Hippocampal formation (tissue), 2 donors: ENCODE measurements around the gene MAT2A.
"Not testable (repeated sequence)": the region's sequence is repeated elsewhere in the genome, so short reads cannot be mapped to it uniquely, and the experiment has no call there.

Experiments used
- DNase-seq, 2 donors: peaks; one replicate each; lab custom pipeline; 2025; lab: John Stamatoyannopoulos, UW

The MAT2A gene

DNA sequence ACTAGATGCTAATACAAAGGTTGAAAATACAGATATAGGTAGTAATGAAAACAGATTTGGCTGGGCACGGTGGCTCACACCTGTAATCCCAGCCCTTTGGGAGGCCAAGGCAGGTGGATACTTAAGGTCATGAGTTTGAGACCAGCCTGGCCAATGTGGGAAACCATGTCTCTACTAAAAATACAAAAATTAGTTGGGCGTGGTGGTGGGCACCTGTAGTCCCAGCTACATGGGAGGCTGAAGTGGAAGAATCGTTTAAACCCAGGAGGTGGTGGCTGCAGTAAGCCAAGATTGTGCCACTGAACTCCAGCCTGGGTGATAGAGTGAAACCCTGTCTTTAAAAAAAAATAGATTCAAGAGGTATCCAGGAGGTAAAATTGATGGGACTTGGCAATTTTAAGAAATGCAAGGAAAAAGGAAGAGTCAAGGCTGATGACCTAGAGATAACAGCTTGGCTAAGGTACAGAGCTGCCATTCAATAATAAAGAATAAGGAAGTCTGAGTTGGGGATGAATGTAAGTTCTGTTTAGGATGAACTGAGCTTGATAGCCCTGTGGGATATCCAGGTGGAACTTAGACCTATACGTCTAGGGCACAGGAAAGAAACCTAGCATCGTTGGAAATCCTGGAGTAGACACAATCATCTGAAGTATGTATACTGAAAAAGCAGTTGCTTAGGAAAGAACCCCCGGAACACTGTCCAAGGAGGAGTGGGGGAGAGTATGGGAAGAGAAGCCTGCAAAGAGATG is 9.1 kb downstream of the MAT2A start:
- DNase-seq: no peak

DNA sequence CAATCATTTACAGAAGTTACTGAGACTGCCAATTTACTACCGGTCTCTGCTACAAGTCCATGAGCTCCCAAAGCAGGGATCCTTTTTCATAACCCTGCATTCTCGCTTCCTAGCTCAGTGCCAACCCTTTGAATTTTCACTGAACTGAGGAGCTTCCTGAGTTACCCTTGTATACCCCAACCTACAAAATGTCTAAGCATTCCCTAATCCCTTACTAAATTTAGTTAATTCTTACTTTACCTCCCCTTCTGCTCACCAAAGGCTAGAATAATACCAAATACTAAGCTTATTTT is 9.6 kb downstream of the MAT2A start:
- DNase-seq: no peak

DNA sequence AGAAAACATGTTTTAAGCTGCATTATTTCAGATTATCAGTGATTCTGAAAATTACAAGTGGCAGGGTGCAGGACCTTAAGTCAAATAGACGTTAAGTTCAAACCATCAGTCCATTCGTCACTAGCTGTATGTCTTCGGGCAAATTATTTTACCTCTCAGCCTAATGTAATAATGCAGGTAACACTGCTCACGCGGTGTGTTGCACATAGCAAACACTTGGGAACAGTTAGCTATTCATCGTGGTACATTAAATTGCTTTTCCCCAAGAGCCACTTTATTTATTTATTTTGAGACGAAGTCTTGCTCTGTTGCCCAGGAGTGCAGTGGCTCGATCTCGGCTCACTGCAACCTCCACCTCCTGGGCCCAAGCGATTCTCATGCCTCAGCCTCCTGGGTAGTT is 10.1 kb downstream of the MAT2A start:
- DNase-seq: no peak

DNA sequence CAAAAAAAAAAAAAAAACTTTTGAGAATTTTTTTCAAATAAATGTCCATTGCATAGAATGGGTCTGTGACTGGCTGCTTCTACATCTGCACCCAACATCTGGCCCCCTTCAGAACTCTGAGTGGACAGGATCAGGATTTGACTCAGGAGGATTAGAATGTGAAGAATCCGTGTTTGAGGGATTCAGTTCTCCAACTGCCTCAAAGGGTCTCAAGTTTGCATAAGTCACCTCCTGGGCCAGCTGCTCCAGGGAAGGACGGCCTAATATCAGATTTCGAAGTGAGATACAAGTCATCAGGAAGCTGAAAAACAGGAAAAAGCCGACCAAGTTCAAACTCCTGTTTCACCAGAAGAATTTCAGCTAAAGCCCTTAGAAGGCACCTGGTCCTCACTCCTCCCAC is 10.9 kb downstream of the MAT2A start:
- no peak for DNase-seq

DNA sequence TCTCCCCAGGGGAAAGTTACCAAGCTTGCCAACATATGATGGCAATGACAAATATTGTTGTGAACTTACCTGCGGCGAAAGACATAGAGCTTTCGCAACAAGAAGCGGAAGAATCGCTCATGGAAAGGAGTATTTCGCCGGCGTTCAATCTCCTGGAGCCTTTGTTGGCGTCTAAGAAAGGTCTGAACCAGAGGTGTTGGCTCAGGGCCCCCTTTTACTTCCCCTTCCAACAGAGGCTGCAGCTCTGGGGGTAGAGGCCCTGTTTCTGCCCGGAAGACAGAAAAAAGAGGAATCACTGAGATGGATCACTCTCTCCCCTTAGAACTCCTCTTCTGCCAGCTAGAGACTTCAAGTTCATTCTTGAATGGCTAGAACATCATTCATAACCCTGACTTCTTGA is 11.5 kb downstream of the MAT2A start:
- no peak for DNase-seq

DNA sequence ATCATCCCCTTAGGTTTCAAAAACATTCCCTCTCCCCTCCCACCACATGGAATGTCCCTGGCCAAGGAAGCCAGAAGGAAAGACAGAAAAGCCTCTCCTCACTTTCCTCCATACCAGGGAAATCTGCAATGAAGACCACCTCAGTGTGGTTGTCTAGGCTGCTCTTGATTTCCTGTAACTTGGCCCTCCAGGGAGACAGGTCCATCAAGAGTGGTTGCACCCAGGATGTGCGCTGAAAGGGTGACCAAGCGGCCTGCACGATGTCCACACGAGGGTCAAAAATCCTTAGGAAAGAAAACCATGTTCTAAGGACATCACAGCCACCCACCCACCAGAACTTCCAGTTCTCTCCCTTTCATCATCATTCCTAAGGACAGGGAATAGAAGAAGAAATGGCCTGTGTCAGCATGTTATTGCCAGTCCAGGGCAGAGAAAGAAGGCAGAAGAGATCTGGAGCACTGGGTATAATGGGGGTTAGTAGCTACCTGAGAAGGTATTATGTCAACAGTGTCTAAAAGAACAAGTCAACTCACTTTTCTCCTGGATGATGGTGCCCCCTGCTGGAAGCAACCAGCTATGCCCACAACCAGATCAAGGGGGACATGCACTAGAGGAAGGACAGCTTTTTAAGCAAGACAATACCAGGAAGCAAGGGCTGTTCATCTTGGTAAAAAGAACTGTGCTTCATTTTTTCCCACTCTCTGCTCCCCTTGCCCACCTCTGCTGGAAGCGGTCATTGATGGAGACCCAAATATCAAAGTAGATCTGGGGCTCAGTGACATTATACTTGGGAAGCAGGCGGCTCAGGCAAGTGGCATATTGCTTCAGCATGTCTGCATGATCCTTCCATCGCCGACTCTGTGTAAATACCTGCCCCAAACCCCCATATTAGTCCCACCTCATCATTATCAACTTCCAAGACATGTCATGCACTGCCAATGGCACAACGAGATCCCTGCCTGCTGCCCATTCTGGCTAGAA is 13.0 kb downstream of the MAT2A start:
- peak; percentile 77 to 86 for DNase-seq

DNA sequence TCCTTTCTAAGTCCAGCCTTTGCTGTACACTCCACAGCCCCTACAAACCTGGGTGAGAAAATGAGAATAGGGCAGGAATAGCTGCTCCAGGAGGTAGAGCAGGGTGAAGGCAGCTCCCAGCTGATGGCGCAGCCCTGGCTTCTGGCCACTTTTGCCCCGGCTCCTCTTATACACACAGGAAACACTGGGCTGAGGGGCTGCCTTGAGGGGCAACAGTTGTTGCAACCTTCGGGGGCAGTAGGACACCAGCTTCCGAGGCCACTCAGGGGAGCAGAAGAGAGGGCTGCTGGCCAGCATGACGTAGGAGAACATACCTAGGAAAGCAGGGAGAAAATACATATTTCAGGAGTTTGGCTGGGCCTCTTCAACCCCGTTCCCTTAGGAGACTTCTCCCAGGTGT is 14.2 kb downstream of the MAT2A start:
- DNase-seq: no peak

DNA sequence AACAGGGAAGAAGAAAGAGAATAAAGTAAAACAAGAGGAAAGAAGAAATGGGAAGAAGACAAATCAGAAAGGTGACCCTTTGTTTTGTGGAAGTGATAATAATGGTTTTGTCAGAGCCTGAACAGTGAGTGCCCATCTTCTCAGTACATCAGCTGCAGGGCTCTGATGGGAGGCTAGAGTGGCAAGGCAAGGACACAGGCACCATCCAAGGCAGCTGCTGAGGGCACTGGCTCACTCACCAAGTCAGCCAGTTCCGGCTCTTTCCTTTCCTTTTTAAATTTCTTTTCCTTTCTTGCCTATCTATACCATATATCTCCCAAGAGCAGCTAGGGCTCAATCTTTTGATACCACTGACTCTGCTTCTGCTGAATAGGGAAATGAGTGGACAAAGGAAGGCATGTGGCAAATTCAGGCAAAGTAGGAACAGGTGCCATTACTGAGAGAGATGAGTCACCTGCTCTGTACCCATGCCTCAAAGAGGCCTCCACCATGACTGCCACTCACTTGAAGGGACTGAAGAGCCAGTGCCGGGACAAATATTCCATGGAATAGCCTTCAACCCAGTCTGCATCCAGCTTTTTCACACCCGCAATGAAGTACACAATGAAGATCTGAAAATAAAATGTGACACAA is 16.1 kb downstream of the MAT2A start:
- no peak for DNase-seq

DNA sequence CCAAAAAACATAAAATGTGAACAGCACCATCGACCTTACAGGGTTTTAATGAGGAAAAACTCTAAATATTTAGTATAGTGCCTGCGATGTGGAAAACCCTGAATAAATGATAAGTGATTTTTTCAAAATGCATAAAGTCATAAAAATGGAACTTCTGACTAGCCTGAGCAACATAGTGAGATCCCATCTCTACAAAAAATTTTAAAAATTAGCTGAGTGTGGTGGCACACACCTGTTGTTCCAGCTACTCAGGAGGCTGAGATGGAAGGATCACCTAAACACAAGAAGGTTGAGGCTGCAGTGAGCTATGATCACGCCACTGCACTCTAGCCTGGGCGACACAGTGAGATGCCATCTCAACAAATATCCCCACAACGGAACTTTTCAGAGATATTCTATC is 18.2 kb downstream of the MAT2A start:
- DNase-seq: no peak

DNA sequence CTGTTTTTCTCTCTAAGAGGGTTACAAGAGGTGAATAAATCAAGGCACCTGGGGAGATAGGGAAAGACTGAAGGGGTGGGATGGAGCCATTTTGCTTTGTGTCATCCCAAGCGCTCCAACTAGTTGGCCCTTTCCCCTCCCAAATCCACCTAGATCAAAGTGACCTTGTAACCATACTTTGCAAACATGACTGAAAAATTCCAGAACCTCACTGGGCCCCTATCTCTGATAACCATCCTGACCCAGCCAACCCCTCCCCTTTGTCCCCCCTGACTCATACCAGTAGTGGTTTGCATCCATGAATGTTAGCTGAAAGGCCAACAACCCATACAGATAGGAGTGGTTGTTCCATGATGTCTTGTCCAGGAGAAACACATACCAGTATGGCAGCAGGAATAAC is 19.2 kb downstream of the MAT2A start:
- DNase-seq: no peak

DNA sequence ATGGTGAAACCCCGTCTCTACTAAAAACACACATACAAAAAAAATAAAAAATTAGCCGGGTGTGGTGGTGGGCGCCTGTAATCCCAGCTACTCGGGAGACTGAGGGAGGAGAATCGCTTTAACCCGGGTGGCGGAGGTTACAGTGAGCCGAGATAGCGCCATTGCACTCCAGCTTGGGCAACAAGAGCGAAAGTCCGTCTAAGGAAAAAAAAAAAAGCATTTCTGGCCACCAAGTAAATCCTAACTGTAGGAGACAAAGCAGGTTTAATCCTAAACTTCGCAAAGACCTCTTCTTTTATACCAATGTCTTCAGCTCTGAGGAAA is 21.4 kb downstream of the MAT2A start:
- not testable (repeated sequence) for DNase-seq

DNA sequence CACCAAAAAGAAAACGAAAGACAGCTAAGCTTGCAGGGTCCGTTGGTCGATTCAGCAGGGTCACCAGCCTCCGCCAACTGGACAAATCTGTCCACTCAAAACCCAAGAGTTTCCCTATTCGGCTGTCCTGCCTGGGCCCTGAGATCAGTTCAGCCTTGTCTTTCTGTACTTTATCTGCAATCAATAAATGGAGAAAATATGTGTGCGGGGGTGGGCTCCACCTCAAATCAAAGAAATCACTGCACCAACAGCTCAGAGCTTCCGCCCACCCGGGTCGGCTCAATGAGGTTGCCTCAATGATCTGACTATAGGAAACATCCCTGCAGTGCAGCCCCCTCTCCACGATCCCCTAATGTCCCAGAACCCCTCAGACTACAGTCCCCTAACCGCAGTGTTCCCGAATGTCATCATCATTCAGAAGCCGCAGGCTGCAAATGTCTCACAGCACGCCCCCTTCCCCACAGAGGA is 21.9 kb downstream of the MAT2A start:
- no peak for DNase-seq

DNA sequence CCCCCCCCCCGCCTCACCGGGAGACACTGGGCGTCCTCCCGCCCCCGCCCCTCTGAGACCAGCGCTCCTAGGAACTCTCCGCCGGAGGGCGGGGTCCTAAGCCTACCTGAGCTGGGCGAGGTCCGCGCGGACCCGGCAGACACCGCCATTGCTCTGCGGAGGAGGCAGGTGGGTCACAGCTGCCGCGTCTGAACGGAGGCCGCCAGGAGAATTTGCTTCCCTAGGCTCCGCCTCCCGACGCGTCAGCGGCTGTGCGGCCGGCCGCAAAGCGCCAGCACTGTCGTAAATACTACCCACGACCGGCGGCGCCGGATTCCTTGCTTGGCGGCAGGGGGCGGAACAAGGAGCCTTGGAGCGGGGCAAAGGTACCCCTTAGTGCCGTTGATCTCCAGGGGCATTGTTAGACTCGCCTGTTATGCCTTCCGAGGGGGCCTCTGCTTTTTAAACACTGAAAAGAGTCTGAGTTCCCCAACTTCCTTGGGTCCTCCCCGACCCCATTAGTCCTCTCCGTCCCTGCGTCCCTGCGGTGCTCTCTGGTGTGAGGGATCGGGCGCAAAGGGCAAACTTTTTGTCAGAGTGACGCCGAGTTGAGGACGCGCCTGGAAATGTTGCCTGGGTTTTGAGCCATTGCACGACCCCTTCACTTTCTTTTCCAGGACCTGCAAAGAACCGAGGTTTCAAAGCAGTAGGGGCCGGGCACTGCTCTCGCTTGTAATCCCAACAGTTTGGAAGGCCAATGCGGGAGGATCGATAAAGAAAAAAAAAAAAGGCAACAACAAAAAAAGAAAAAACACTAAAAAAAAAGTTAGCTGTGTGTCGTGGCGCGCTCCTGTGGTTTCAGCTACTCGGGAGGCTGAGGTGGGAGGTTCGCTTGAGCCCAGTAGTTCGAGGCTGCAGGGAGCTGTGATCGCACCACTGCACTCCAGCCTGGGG is 22.6 kb downstream of the MAT2A start, which contains the start of gene GGCX:
GGCX (minus strand) TSS at position 214 of the 933 bp plus-strand sequence; CDS start at position 149, 65 bp downstream.
- peak; percentile 90 to 92 for DNase-seq

DNA sequence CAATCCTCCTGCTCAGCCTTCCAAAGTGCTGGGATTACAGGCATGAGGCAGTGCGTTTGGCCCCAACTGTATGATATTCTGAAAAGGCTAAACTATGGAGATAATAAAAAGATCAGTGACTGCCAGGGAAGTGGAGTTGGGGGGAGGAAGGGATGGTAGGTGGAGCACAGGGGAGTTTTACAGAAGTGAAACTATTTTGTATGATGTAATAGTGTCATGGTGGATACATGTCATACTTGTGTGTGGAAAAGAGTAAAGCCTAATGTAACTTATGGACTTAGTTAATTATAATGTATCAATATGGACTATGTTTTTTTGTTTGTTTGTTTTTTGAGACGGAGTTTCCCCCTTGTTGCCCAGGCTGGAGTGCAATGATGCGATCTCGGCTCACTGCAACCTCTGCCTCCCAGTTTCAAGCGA is 25.2 kb downstream of the MAT2A start:
- DNase-seq: no peak

DNA sequence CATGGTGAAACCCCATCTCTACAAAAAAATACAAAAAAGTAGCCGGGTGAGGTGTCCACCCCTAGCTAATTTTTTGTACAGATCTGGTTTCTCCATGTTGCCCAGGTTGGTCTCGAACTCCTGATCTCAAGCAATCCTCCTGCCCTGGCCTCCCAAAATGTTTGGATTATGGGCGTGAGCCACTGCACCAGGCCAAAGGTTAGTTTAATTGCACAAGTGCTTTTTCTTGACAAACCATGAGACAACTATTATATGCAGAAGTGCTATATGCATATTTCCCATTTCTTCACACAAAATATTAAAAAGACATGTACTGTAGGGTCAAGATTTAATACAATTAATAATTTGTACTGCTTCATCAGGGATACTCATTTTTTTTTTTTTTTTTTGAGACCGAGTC is 27.3 kb downstream of the MAT2A start:
- no peak for DNase-seq

DNA sequence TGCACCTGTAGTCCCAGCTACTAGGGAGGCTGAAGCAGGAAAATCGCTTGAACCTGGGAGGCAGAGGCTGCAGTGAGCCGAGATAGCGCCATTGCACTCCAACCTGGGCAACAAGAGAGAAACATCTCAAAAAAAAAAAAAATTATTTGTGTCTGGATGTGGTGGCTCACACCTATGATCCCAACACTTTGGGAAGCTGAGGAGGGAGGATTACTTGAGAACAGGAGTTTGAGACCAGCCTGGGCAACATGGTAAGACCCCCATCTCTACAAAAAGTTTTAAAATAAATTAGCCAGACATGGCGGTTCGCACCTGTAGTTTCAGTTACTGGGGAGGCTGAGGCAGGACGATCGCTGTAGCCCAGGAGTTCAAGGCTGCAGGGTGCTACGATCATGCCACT is 36.8 kb downstream of the MAT2A start:
- no peak for DNase-seq

DNA sequence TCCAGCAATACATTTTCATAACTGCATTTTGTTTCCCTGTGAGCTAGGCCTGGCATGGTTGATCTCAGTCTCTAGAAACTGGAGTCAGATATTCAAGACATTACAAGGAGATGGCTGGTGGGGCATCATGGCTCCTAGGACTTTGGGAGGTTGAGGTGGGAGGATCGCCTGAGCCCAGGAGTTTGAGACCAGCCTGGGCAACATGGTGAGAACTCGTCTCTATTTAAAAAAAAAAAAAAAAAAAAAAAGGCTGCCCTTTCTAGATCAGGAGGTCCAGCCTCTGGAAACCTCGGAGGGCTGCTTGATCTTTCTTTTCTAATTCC is 38.1 kb downstream of the MAT2A start:
- DNase-seq: no peak

DNA sequence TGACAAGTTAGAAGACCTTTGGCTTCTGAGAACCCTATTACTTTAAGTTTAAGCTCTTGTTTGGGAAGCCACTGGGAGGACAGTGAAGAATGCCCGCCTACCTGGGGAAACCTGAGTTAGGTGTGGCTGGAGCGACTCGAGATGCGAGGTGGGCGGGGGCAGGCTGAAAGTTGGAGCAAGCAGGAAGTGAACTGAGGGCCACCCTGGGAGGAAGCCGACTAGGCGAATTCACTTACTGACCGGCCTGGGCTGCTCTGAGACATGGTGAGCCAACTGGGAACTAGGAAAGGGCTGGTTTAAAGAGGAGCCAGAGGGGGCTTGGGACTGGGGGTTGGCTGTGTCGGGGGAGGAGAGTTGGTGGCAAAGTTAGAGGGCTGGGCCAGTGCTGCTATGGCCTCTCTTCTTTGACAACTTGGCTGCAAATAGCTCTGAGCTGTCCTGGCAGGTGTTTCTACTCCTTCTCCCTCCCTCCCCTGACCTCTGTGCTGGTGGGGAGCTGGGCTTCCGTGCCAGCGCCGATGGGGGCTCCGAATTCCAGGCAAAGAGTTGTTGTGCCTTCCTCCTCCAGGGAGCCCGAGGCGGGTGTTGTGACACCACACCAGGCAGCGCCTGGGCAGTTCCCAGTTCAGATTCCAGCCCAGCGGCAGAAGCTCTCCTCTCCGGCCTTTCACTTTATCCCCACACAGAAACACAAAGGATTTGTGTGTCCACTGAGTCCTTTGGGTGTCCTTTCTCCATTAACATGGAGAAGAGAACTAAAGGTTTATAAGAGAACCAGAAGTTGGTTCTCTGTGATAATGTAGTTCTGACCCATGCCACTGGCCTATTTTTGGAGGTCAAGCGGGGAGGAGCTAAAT is 38.6 kb downstream of the MAT2A start, which contains the start of gene VAMP8:
VAMP8 (plus strand) TSS at position 201 of the 857 bp plus-strand sequence; CDS start at position 262, 61 bp downstream.
- no peak for DNase-seq

DNA sequence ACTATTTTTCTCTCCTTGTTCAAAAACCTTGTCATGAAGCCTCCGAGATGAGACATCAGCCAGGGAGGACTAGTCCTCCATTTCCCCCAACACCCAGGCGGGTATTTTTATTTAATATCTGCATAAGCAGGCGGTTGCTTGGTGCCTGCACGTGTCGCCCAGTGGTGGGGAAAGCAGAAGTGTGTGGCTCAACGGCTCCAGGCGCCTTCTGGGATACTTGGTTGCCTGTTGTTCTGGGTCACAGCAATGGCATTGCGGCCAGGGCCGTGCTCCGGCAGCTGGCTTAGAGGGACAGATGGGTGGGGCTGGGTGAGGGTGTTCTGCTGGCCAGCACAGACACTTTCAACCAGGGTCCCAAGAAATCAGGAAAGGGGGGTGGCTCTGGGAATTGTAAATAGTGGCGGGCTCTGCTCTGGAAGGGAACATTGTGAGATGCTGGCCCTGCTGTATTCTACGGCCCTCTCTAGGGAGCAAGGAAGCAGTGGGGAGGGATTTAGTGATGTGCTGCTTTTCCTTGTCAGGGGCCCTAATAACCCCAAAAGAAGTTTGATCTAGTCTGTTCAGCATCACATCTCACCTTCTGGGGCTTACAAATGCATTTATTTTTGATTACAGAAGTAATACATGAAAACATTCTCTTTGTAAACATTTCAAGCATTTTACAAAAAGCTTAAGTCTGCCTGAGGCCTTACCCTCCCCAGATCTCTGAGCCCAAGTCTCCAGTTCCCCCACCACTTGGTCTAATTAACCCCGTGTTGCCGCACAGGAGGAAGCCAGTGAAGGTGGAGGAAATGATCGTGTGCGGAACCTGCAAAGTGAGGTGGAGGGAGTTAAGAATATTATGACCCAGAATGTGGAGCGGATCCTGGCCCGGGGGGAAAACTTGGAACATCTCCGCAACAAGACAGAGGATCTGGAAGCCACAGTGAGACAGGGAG is 39.5 kb downstream of the MAT2A start:
- no peak for DNase-seq
